HG02571 (cell line): Measurements from ENCODE around the gene PTOV1.
"Not testable (repeated sequence)": the region's sequence is repeated elsewhere in the genome, so short reads cannot be mapped to it uniquely, and the experiment has no call there.

Source experiments
- ATAC-seq: cut with Tn5 transposase; IDR thresholded peaks from one replicate; pipeline ENCODE4 v1.9.1; 2021; ENCODE audit warnings: mild to moderate bottlenecking, moderate library complexity; ENCODE audit not compliant: unreplicated experiment

PTOV1 gene

GRCh38 chr19:49817964-49818648 is 32.9 kb upstream of the PTOV1 start, which contains the start of gene MED25:
MED25 (plus strand) TSS chr19:49818289; CDS start chr19:49818342, 53 bp downstream.
- peak; percentile 62 for ATAC-seq

- ATAC-seq: no peak
These were observed 32.1 kb upstream of the PTOV1 start for GRCh38 chr19:49818649-49819370.

GRCh38 chr19:49819452-49820115 is 31.4 kb upstream of the PTOV1 start:
- not testable (repeated sequence) for ATAC-seq

DNA sequence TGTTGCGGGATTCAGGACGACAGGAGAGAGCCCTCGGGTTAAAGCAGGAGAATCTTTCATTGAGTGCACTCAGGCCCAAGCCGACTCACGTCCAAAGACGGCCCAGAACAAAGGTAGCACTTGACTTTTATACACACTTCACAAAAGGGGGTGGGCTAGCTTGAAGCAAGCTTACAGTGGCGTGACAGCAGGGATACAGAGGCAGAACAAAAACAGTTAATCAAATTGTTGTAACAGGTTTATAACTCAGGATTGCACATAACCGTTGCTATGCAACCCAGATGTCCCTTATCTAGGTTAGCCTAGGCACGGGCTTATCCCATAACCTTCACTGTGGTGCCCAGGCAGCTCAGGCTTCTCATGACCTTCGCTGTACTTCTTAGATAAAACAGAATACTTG is 30.8 kb upstream of the PTOV1 start:
- ATAC-seq: no peak

DNA sequence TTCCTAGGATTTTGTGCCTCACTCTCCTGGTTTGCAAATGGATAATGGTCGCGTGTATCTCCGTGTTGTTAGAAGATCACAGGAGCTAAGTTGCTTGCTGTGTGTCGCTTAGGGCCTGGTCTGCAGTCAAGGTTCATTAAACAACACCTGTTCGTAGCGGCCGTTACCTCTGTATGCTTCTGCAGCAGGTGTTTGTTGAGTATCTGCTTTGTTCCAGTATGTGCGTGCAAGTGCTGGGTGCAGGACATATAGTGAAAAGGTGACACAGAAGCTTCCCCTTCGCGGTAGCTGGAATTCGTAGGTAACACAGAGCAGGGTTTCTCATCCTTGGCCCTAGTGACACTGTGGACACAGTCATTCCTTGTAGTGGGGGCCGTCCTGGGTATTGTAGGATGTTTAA is 27.5 kb upstream of the PTOV1 start:
- no peak for ATAC-seq

DNA sequence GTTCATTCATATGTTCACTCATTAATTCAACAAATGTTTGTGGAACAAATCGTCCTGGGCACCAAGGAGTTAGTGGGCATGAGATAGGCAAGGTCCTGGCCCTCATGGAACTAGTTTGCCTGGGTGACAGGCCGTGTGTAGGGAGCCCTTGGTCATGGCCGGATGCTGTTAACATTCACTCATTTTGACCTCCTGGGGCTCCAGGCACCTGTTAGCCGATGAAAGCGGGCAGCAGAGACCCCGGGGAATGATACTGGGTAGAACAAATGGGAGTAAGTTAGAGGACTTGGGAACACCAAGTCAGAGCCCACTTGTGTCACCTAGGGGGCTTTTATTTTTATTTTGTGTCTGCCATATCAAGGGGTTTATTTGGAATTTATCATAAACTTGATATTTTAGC is 26.3 kb upstream of the PTOV1 start:
- no peak for ATAC-seq

GRCh38 chr19:49827034-49827433 is 23.9 kb upstream of the PTOV1 start:
- no peak for ATAC-seq

- no peak for ATAC-seq
These were observed 21.8 kb upstream of the PTOV1 start for GRCh38 chr19:49829200-49829599.

DNA sequence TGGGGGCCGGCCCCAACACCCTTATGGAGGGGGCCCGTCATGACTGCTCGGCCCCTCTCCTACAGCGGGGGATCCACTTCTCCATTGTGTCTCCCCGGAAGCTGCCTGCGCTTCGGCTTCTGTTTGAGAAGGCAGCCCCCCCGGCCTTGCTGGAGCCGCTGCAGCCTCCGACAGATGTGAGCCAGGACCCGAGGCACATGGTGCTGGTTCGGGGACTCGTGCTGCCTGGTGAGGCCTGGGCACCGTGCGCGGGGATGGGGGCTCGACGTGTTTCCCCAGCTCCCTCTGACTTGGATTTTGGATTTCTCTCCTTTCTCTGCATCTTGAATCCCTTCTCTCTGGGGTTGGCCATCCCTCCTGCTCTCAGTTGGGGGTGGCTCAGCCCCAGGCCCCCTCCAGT is 21.2 kb upstream of the PTOV1 start:
- no peak for ATAC-seq

- ATAC-seq: no peak
These were observed 20.2 kb upstream of the PTOV1 start for GRCh38 chr19:49830766-49831165.

- no peak for ATAC-seq
These were observed 19.4 kb upstream of the PTOV1 start for GRCh38 chr19:49831592-49831991.

DNA sequence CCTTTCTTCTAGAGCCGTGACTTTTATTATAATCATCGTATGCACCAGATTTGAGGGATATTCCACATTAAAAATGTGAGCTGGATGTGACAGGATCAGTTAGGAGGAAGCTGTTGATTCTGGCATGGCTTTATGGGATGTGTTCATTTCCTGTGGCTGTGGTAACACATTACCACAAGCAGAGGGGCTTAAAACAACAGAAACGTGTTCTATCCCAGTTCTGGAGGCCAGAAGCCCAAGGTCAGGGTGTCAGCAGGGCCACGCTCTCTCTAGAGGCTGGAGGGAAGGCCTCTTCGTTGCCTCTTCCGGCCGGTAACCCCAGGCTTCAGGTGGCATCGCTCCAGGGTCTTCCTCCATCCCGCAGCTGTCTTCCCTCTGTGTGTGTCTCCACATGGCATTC is 18.4 kb upstream of the PTOV1 start:
- ATAC-seq: no peak

- no peak for ATAC-seq
These were observed 17.4 kb upstream of the PTOV1 start for GRCh38 chr19:49833599-49833998.

- no peak for ATAC-seq
These were observed 15.4 kb upstream of the PTOV1 start for GRCh38 chr19:49835562-49835961.

DNA sequence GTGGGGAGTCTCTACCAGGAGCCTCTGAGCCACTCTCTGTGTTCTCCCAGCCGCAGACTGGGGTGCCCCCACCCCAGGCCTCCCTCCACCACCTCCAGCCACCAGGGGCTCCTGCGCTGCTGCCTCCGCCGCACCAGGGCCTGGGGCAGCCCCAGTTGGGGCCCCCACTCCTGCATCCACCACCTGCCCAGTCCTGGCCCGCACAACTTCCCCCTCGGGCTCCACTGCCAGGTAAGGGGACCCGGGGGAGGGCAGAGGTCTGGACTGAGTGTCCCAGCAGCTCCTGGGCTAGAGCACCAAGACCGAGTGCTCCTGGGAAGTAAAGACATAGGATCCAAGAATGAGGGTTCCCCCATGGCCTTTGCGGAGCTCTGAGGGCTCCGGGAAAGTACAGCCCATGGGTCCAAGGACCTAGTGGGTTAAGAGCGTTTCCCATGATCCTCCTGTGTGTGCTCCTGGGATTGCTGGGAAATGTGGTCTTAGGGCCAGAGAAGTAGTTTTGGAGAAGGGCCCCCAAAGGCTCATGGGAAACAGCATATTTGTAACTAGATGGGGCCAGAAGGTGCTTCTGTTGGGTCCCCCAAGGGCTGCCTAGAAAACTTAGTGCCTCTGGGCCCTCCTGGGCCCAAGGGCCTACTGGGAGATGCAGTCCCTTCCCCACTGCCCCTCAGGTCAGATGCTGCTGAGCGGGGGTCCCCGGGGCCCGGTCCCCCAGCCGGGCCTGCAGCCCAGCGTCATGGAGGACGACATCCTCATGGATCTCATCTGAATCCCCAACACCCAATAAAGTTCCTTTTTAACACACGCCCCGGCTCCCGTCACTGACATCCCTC is 14.6 kb upstream of the PTOV1 start:
- ATAC-seq: no peak

DNA sequence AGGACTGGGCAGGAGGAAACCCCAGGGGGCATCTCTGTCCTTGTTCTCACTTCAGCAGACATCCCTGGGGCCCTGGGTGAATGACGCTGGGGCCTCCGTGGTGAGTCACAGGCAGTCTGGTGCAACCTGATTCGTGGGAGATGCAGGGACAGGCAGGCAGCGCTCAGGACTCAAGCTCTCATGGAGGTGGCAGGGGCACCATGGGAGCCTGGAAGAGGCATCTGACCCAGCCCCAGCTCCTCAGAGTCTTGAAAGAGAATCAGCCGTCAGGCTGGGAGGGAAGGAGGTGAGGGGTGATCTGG is 14.0 kb upstream of the PTOV1 start:
- ATAC-seq: no peak

DNA sequence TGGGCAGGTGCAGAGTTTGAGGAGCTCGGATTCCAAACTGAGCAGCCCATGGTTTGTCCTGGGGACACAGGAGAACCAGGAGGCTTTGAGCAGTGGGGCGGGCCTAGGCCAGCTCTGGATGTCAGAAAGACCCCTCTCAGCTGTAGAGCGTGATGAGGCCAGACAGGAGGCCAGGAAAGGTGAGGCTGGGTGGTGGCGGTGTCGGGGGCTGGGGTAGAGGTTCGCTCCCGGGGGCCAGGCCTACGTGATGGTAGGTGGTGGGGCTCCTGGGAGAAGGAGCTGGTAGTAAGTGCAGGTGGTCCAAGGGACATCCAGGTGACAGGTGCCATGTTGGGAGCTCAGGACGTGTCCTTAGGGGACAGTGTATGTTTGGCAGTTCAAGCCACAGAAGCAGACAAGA is 13.5 kb upstream of the PTOV1 start:
- ATAC-seq: no peak

DNA sequence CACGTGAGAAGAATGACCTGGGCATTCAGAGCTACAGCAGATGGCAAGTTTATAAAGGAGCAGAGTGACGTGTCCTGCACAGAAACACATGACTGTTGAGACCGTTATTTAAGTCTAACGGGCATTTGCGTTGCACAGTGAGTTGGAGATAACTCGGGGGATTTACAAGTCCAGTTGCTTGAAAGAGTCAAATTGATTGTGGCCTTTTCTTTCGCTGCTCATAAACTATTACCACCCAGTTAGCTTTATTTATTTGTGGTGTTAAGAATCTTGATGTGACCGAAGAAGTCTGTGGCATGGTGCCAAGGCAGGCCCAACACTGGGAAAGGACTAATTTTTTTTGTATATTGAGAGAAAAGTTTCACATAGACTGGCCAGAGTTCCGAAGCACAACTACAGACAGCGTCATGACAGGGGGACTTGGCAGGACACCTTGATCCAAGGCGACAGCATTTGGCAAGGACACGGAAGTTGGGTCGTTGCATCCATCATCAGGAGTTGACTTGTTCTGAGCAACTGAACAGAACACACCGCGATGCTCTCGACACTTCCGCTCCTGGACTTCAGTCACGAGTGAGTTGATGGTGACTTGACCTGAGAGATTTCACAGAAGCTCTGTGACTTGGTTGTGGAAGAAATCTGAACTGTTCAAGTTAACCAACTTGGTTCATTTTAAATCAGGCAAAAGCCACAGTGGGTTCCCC is 11.9 kb upstream of the PTOV1 start:
- ATAC-seq: no peak

DNA sequence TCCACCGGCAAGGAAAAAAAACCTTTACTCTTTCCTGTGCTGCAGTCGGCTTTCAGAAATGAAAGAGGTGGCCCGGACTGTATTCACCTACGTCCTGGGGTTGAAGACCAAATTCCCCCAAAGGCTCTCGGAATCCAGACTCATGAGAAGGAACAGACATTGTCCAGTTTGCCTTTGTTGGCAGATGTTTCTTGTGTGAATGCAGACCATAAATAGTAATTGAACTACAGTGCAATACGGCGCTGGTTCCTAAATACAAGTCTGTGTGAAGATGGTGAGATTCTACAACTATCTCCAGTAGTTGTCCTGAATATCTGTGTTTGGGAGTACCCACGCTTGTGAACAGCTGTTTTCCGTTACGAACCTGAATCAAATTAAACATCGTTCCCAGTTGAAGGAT is 11.2 kb upstream of the PTOV1 start:
- ATAC-seq: no peak

- no peak for ATAC-seq
These were observed 10.6 kb upstream of the PTOV1 start for GRCh38 chr19:49840321-49840720.

DNA sequence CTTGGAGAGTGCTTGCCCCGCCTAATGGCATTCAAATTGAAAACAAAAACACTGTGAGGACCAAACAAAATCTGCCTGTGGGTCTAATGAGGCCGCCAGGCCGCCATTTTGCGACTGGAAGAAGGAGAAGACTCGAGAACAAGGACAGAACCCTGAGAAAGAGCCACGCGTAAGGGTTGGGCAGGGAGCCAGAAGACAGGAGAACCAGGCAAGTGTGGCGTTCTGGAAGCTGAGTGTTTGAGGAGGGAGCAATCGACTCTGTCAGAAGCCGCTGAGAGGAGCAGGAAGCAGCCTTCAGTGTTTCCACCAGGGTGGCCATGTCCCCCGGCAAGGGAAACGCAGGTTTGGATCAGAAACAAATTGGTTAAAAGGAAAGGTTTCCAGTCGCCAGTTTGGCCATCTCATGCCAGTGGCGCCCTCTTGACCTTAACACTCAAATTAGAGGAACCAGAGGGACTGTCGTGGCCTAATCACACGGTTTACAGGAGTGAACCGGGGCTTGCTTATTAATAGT is 10.2 kb upstream of the PTOV1 start:
- ATAC-seq: no peak
